HCT116 (cell line): ENCODE measurements around the gene STK24. TPM values are rescaled to one million over a fixed set of nuclear protein-coding genes. Genes with fewer than 3 reads are reported as not detected.
A peak's percentile ranks its signal among the peaks of the same experiment; 100 is the strongest.

ENCODE experiments used
- ATAC-seq: fragments of 200-7000 bp; cut with Tn5 transposase; 2 replicates; pipeline ENCODE4 v1.9.1; 2020; ENCODE audit warnings: mild to moderate bottlenecking, moderate library complexity
- BruUV-seq: library from RNA; stranded (reverse); fragments of 400-500 nt; replicated peaks from 2 replicates; lab custom pipeline; 2021; lab: Mats Ljungman, UMichigan
- CTCF ChIA-PET: fragments of 300-600 bp; sonication (Branson Sonifier 250); formaldehyde crosslinking; loops from one replicate; lab custom pipeline; 2021; ENCODE audit warnings: antibody characterized with exemption; lab: Charles Lee
- POLR2A ChIA-PET: fragments of 300-600, 350-600 bp; sonication (Branson Sonifier 250); formaldehyde crosslinking; loops from one replicate; lab custom pipeline; 2021; ENCODE audit warnings: antibody characterized with exemption; lab: Charles Lee
- RAD21 ChIA-PET, 2 experiments: fragments of 300-600 bp; sonication (Branson Sonifier 250); formaldehyde crosslinking; loops; one replicate each; lab custom pipeline; 2023; ENCODE audit warnings: low total read pairs in 2 of 2; ENCODE audit not compliant: uncharacterized antibody in 2 of 2, unreplicated experiment in 2 of 2, low non-redundant PET in 1 of 2; lab: Charles Lee
- DNase-seq: peaks from one replicate; pipeline ENCODE4 v3.0.0-alpha.2; 2010; ENCODE audit warnings: low read depth, low spot score
- H2AFZ ChIP-seq: fragments of 200-600 bp; shearing (Covaris generic), sonication (generic); 2 replicates; pipeline ENCODE4 v1.6.1; 2017; ENCODE audit warnings: low read depth, mixed run types, mixed read lengths, antibody characterized with exemption, low read length; ENCODE audit not compliant: poor library complexity, severe bottlenecking
- H3K27ac ChIP-seq: 2 replicates; pipeline ENCODE4 v1.5.1; 2012; ENCODE audit warnings: low read depth, low read length
- H3K27me3 ChIP-seq: fragments of 200-600 bp; sonication (generic); 2 replicates; pipeline ENCODE4 v1.6.1; 2016; ENCODE audit warnings: mixed run types, low read length, mixed read lengths; ENCODE audit not compliant: insufficient read depth
- H3K36me3 ChIP-seq, 2 experiments: fragments of 200-500 bp in 1 of 2; fragments of 200-600 bp in 1 of 2; sonication (Bioruptor generic) in 1 of 2; sonication (generic) in 1 of 2; 2 replicates each; pipeline versions ENCODE4 v1.5.1 to v1.6.1; 2014 to 2016; ENCODE audit warnings: low read length in 2 of 2, inconsistent platforms in 1 of 2, mixed read lengths in 1 of 2, mixed run types in 1 of 2; ENCODE audit not compliant: insufficient read depth in 2 of 2, control insufficient read depth in 1 of 2
- H3K4me1 ChIP-seq, 2 experiments: fragments of 200-600 bp in 1 of 2; sonication (generic) in 1 of 2; 2 replicates each; pipeline versions ENCODE4 v1.5.1 to v1.6.1; 2012 to 2017; ENCODE audit warnings: low read length in 2 of 2, inconsistent platforms in 1 of 2, mild to moderate bottlenecking in 1 of 2, mixed read lengths in 1 of 2, mixed run types in 1 of 2, moderate library complexity in 1 of 2; ENCODE audit not compliant: insufficient read depth in 2 of 2, control insufficient read depth in 1 of 2
- H3K4me2 ChIP-seq: fragments of 200-600 bp; sonication (generic); 2 replicates; pipeline ENCODE4 v1.6.1; 2017; ENCODE audit warnings: mixed run types, low read length, mixed read lengths
- H3K4me3 ChIP-seq, 2 experiments: fragments of 200-600 bp in 1 of 2; sonication (generic) in 1 of 2; replicated peaks in 1 of 2; 2 replicates each; pipeline ENCODE4 v1.5.1; 2011 to 2016; ENCODE audit warnings: low read length in 2 of 2, control low read depth in 1 of 2, low read depth in 1 of 2, mild to moderate bottlenecking in 1 of 2, mixed read lengths in 1 of 2, mixed run types in 1 of 2
- H3K79me2 ChIP-seq: fragments of 200-600 bp; sonication (generic); 2 replicates; pipeline ENCODE4 v1.6.1; 2017; ENCODE audit warnings: mild to moderate bottlenecking, mixed run types, low read length, moderate library complexity, mixed read lengths; ENCODE audit not compliant: insufficient read depth
- H3K9ac ChIP-seq: fragments of 200-600 bp; sonication (generic); 2 replicates; pipeline ENCODE4 v1.6.1; 2016; ENCODE audit warnings: low read length, mixed read lengths
- H3K9me2 ChIP-seq: fragments of 200-600 bp; sonication (generic), shearing (Covaris generic); 2 replicates; pipeline ENCODE4 v1.6.1; 2017; ENCODE audit warnings: mixed run types, mild to moderate bottlenecking, moderate library complexity; ENCODE audit not compliant: insufficient read depth
- H3K9me3 ChIP-seq, 2 experiments: fragments of 200-500 bp in 1 of 2; fragments of 200-600 bp in 1 of 2; sonication (Bioruptor generic) in 1 of 2; sonication (generic) in 1 of 2; 2 replicates each; pipeline ENCODE4 v1.6.1; 2014 to 2017; ENCODE audit warnings: low read length in 2 of 2, mixed read lengths in 2 of 2, inconsistent platforms in 1 of 2, low read depth in 1 of 2, mild to moderate bottlenecking in 1 of 2, mixed run types in 1 of 2, moderate library complexity in 1 of 2; ENCODE audit not compliant: control insufficient read depth in 1 of 2, insufficient read depth in 1 of 2
- H4K20me1 ChIP-seq: fragments of 200-600 bp; sonication (generic), shearing (Covaris generic); 2 replicates; pipeline ENCODE4 v1.6.1; 2017; ENCODE audit warnings: mixed run types, mild to moderate bottlenecking, moderate library complexity; ENCODE audit not compliant: insufficient read depth
- CBX3 ChIP-seq: IDR thresholded peaks from 2 replicates; pipeline ENCODE4 v1.6.1; 2012; ENCODE audit warnings: low read depth
- CEBPB ChIP-seq: IDR thresholded peaks from 2 replicates; pipeline ENCODE4 v1.6.1; 2012; ENCODE audit warnings: low read depth
- EGR1 ChIP-seq: IDR thresholded peaks from 2 replicates; pipeline ENCODE4 v1.6.1; 2012; ENCODE audit warnings: low read depth
- ELF1 ChIP-seq: IDR thresholded peaks from 2 replicates; pipeline ENCODE4 v1.6.1; 2012; ENCODE audit warnings: low read depth, borderline replicate concordance
- EZH2phosphoT487 ChIP-seq: fragments of 200-600 bp; IDR thresholded peaks from 2 replicates; pipeline ENCODE4 v1.6.1; 2018; ENCODE audit warnings: antibody characterized with exemption, borderline replicate concordance
- JUND ChIP-seq: IDR thresholded peaks from 2 replicates; pipeline ENCODE4 v1.6.1; 2012
- MAX ChIP-seq: IDR thresholded peaks from 2 replicates; pipeline ENCODE4 v1.6.1; 2012
- RAD21 ChIP-seq: IDR thresholded peaks from 2 replicates; pipeline ENCODE4 v1.6.1; 2012; ENCODE audit warnings: low read depth, mild to moderate bottlenecking
- SP1 ChIP-seq: IDR thresholded peaks from 2 replicates; pipeline ENCODE4 v1.6.1; 2012; ENCODE audit warnings: low read depth
- SRF ChIP-seq: IDR thresholded peaks from 2 replicates; pipeline ENCODE4 v1.6.1; 2012; ENCODE audit warnings: low read depth
- TCF7L2 ChIP-seq: IDR thresholded peaks from 2 replicates; pipeline ENCODE4 v1.7.0; 2011; ENCODE audit warnings: borderline replicate concordance, inconsistent platforms; ENCODE audit not compliant: insufficient read depth, insufficient read length; ENCODE audit errors: extremely low read depth
- ZBTB33 ChIP-seq: IDR thresholded peaks from 2 replicates; pipeline ENCODE4 v1.6.1; 2011; ENCODE audit warnings: mild to moderate bottlenecking, low read length, moderate library complexity; ENCODE audit not compliant: insufficient replicate concordance; ENCODE audit errors: extremely low read depth
- ZNF274 ChIP-seq: fragments of 200-500 bp; sonication (Bioruptor generic); IDR thresholded peaks from 2 replicates; pipeline ENCODE4 v1.6.1; 2014; ENCODE audit warnings: mild to moderate bottlenecking, low read depth, low read length, inconsistent platforms
- intact Hi-C: fragments of 100-400 bp; cut with micrococcal nuclease; formaldehyde crosslinking; loops from 2 replicates; pipeline ENCODE4 v1.10.0; 2022
- total RNA-seq: library from RNA; stranded (reverse); gene quantifications from one replicate; pipeline ENCODE4 v1.2.1, GENCODE V29; 2021; ENCODE audit not compliant: unreplicated experiment
- TF ChIP-seq, protein P1 (sequence below): IDR thresholded peaks from 2 replicates; pipeline ENCODE4 v1.6.1; 2012
- TF ChIP-seq, protein P2 (sequence below): IDR thresholded peaks from 2 replicates; pipeline ENCODE4 v1.6.1; 2012; ENCODE audit warnings: low read depth

STK24 gene
- total RNA-seq, 1 experiment from 2014 or later = 137 TPM

DNA sequence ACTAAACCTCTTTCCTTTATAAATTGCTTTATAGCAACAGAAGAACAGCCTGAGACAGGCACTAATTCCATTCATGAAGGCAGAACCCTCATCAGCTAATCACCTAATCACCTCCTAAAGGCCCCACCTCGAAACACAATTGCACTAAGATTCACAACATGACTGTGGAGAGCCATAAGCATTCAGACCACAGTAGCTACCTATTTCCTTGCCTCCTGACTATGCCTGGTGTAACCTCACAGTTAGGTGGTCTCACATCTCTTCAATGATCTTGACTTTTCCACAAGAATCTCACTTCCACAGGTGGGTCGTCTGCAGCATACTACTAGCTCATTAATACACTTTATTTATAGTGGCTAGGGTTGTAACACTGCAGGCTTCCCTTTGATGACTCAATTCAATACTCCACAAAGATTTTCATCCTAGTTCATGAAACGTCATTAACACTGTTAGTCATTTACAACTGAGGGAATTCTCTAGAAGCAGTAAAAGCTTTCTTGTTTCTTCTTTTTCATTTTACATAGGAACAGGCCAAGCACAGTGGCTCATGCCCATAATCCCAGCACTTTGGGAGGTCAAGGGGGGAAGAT is 27.1 kb downstream of the STK24 start:
- Histone ChIP-seq H3K4me3 (no peak overlapping the region), H3K27me3 (no peaks in the 10 kb centered on the region), H3K36me3 (peaks cover 3 to 8% of the 10 kb centered on the region in 2 experiments; a peak in 1 of 4 replicates), H3K4me2 (no peak overlapping the region), H3K79me2 (peaks cover 94% of the 10 kb centered on the region), H4K20me1 (peaks cover 8% of the 10 kb centered on the region; the same call in 1 of the 2 replicates), H3K9ac (no peak overlapping the region), H3K9me2 (no peaks in the 10 kb centered on the region), H3K4me1 (peaks cover 0 to 11% of the 10 kb centered on the region in 2 experiments; a peak in 1 of 4 replicates), H3K9me3 (no peaks in the 10 kb centered on the region), H2AFZ (no peak overlapping the region), H3K27ac (no peak overlapping the region)
- intact Hi-C loops = no loop called here
- no peak for DNase-seq
- ChIA-PET POLR2A (interaction anchor here (0.7 kb wide), 1 partner anchor 73 kb away, joined by 3 read pairs; no protein-coding TSS in a partner anchor), CTCF (no interaction called here), RAD21 (no interaction called here)
- BruUV-seq = no TSS peak
- TF ChIP-seq SP1 = no peak
- no peak for TF ChIP-seq EZH2phosphoT487
- no peak for TF ChIP-seq MAX
- TF ChIP-seq, protein P1, sequence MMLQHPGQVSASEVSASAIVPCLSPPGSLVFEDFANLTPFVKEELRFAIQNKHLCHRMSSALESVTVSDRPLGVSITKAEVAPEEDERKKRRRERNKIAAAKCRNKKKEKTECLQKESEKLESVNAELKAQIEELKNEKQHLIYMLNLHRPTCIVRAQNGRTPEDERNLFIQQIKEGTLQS = no peak
- no peak for TF ChIP-seq SRF
- TF ChIP-seq RAD21 = no peak
- TF ChIP-seq, protein P2, sequence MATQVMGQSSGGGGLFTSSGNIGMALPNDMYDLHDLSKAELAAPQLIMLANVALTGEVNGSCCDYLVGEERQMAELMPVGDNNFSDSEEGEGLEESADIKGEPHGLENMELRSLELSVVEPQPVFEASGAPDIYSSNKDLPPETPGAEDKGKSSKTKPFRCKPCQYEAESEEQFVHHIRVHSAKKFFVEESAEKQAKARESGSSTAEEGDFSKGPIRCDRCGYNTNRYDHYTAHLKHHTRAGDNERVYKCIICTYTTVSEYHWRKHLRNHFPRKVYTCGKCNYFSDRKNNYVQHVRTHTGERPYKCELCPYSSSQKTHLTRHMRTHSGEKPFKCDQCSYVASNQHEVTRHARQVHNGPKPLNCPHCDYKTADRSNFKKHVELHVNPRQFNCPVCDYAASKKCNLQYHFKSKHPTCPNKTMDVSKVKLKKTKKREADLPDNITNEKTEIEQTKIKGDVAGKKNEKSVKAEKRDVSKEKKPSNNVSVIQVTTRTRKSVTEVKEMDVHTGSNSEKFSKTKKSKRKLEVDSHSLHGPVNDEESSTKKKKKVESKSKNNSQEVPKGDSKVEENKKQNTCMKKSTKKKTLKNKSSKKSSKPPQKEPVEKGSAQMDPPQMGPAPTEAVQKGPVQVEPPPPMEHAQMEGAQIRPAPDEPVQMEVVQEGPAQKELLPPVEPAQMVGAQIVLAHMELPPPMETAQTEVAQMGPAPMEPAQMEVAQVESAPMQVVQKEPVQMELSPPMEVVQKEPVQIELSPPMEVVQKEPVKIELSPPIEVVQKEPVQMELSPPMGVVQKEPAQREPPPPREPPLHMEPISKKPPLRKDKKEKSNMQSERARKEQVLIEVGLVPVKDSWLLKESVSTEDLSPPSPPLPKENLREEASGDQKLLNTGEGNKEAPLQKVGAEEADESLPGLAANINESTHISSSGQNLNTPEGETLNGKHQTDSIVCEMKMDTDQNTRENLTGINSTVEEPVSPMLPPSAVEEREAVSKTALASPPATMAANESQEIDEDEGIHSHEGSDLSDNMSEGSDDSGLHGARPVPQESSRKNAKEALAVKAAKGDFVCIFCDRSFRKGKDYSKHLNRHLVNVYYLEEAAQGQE = no peak
- TF ChIP-seq EGR1 = no peak
- TF ChIP-seq TCF7L2 = no peak
- no peak for TF ChIP-seq JUND
- TF ChIP-seq ZBTB33 = no peak
- TF ChIP-seq ZNF274 = no peak
- TF ChIP-seq CBX3 = no peak
- no peak for TF ChIP-seq CEBPB
- no peak for TF ChIP-seq ELF1
- ATAC-seq = 0 out of 2 replicates have a peak, but pooled peaks have one; percentile 22
